Erythroblast (primary cell): ENCODE data around the gene GTF2H3.

Experiments
- GATA1 ChIP-seq: IDR thresholded peaks from 2 replicates; pipeline ENCODE4 v1.6.1; 2011; ENCODE audit warnings: low read depth, mild to moderate bottlenecking, control low read depth, low read length, moderate library complexity
- POLR2A ChIP-seq: IDR thresholded peaks from 2 replicates; pipeline ENCODE4 v1.6.1; 2011; ENCODE audit warnings: mild to moderate bottlenecking, low read length

- TF ChIP-seq POLR2A (no peak), GATA1 (no peak)
These were observed 25.9 kb upstream of the GTF2H3 start for GRCh38 chr12:123607756-123608155.
